Measurements from ENCODE around the gene PTP4A2.

- TF ChIP-seq, protein P1, sequence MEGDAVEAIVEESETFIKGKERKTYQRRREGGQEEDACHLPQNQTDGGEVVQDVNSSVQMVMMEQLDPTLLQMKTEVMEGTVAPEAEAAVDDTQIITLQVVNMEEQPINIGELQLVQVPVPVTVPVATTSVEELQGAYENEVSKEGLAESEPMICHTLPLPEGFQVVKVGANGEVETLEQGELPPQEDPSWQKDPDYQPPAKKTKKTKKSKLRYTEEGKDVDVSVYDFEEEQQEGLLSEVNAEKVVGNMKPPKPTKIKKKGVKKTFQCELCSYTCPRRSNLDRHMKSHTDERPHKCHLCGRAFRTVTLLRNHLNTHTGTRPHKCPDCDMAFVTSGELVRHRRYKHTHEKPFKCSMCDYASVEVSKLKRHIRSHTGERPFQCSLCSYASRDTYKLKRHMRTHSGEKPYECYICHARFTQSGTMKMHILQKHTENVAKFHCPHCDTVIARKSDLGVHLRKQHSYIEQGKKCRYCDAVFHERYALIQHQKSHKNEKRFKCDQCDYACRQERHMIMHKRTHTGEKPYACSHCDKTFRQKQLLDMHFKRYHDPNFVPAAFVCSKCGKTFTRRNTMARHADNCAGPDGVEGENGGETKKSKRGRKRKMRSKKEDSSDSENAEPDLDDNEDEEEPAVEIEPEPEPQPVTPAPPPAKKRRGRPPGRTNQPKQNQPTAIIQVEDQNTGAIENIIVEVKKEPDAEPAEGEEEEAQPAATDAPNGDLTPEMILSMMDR (IDR thresholded peaks at IDR 0.05), result no peak
- TF ChIP-seq EZH2 (IDR thresholded peaks at IDR 0.05; ENCODE audit: borderline replicate concordance, insufficient read depth, low read depth, low read length, poor library complexity, severe bottlenecking), result no peak
These were observed 17.2 kb downstream of the PTP4A2 start for GRCh38 chr1:31920956-31921355.
